Right cardiac atrium (tissue), 5 donors: ENCODE measurements around the gene SMAD7. TPM values are rescaled to one million over a fixed set of nuclear protein-coding genes. Genes with fewer than 3 reads are reported as not detected.

Source experiments
- ATAC-seq, 2 donors: fragments of 200-7000 bp; cut with Tn5 transposase; one replicate each; pipeline versions ENCODE4 v1.8.0 to v1.9.1; 2020; ENCODE audit warnings: moderate library complexity in 2 of 2, mild to moderate bottlenecking in 1 of 2
- DNase-seq, 3 donors: peaks; one replicate each; pipeline ENCODE4 v3.0.0-alpha.2; 2020
- H3K27ac ChIP-seq: one replicate; pipeline ENCODE4 v1.5.1; 2013; ENCODE audit warnings: mild to moderate bottlenecking, low read length, control low read depth, moderate library complexity
- H3K27me3 ChIP-seq: one replicate; pipeline ENCODE4 v1.6.1; 2013; ENCODE audit not compliant: control insufficient read depth, insufficient read depth
- H3K4me1 ChIP-seq: one replicate; pipeline ENCODE4 v1.6.1; 2013; ENCODE audit warnings: low read length; ENCODE audit not compliant: control insufficient read depth, insufficient read depth
- H3K4me3 ChIP-seq: one replicate; pipeline ENCODE4 v1.5.1; 2013; ENCODE audit warnings: low read length, control low read depth
- H3K9me3 ChIP-seq: one replicate; pipeline ENCODE4 v1.6.1; 2013; ENCODE audit warnings: low read length; ENCODE audit not compliant: control insufficient read depth
- WGBS: extraction: QIAGEN DNeasy Blood & Tissue Kit; methylation state at CpG from one replicate; pipeline ENCODE4 v1.1.7; 2013; 5-methylcytosine and 5-hydroxymethylcytosine counted together
- intact Hi-C, 4 donors: fragments of 100-400 bp; cut with DNase I; formaldehyde crosslinking; loops; one replicate each; pipeline versions ENCODE4 v1.11.0 to v1.14.0; 2022 to 2023
- polyA plus RNA-seq: library from polyadenylated mRNA; stranded (reverse); fragments of 200-250 nt; gene quantifications from one replicate; pipeline ENCODE4 v1.2.3, GENCODE V29; 2013
- total RNA-seq, 4 donors: library from RNA; stranded (reverse); fragmentation: NEBNext Ultra II Directional; extraction: Animal tissue kit (Norgen Biotek cat#: 25700); gene quantifications; one replicate each; pipeline ENCODE4 v1.2.1, GENCODE V29; 2021
- donor health status: healthy with polysubstance abuse.
- donor health status: DM: no; HTN: yes; CAD: no.
- donor health status: DM: no; HTN: no; CAD: no.
- donor health status: DM: no; HTN: yes; CAD: no; lungs with severe emphysema.
- donor health status: DM: yes; HTN: yes; CAD: no.

SMAD7 gene
- total and polyA plus RNA-seq, 5 donors, result 34.8 to 97.6 (median 92.1) TPM

DNA sequence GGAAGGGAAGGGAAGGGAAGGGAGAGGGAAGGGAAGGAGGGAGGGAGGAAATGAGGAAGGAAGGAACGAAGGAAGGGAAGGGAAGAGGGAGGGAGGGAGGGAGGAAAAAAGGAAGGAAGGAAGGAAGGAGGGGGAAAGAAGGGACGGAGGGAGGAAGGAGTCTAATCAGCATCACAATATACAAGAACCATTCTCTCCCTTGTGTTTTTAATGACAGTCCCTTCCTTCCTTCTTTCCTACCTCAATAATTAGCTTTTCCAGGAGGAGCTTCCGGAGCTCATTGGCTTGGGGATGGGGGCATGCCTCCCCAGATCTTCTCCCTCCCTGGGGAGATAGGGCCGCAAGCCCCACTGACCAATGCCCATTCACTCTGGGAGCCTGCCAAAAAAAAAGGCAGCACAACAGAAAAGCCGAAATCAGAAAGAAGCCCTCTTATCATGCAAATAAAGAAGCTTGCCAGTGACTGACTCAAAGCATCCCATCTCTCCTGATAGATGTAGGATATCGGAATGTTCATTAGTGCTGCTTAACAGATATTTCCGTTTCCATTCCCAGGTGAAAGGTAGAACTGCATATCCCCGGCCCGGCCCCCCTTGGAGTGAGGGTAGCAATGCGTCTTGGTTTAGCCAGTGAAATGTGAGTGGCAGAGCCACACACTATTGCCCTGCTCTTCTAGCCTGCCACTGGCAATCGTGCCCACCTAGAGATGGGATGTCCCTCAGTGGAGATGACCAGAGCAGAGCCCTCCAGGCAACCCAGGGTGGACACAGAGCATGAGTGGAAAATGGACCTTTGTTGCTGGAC lies 17.8 kb upstream of the SMAD7 start:
- ATAC-seq, result peak in 1 of 2 donors; percentile 26
- WGBS, result 69% methylated on average over 11 of the region's 11 CpGs
- Histone ChIP-seq H3K9me3 (no peaks in the 10 kb centered on the region), H3K4me3 (no peak overlapping the region), H3K27ac (no peak overlapping the region), H3K27me3 (no peaks in the 10 kb centered on the region), H3K4me1 (peaks cover 2% of the 10 kb centered on the region)
- intact Hi-C loops, result no loop called here
- no peak for DNase-seq

DNA sequence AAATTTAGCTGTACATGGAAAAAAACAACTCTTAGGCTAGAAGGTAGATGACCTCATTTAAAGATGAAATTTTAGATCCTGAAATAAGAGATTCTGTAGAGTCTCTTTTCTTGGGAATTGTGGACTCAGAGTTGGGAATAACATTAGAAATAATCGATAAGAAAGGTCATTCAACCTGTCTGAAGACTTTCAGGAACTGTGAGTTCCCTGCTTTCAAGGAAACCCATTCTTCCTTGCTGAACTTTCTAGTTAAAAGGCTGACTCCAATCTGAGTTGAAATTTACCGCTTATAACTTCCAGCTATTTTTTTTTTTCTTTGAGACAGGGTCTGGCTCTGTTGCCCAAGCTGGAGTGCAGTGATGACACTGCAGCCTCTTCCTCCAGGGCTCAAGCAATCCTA lies 16.8 kb upstream of the SMAD7 start:
- no peak overlapping the region for H3K4me3 ChIP-seq
- no peak overlapping the region for H3K27ac ChIP-seq
- DNase-seq, result no peak
- no peak for ATAC-seq
- peaks cover 2% of the 10 kb centered on the region for H3K4me1 ChIP-seq
- H3K9me3 ChIP-seq, result no peaks in the 10 kb centered on the region
- H3K27me3 ChIP-seq, result no peaks in the 10 kb centered on the region
- WGBS, result 89% methylated on average over 2 of the region's 2 CpGs
- intact Hi-C loops, result no loop called here

DNA sequence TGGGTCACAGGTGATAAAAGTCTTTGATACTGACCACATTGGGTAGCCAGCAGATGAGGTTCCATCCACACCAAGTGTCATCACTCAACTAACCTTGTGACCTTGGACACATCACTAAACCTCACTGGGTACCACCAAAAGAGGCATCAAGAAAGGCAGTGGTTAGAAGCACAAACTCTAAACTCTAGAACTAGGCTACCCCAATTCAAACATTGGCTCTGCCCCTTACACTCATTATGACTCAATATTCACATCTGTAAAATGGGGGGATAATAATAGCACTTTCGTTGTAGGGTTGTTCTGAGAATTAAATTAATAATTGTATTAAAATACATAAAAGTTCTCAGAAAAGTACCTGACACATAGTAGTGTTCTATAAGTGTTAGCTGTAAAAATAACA lies 15.8 kb upstream of the SMAD7 start:
- ATAC-seq (no peak), DNase-seq (no peak)
- H3K27ac ChIP-seq, result no peak overlapping the region
- no peak overlapping the region for H3K4me3 ChIP-seq
- H3K9me3 ChIP-seq, result no peaks in the 10 kb centered on the region
- intact Hi-C loops, result no loop called here
- H3K27me3 ChIP-seq, result no peaks in the 10 kb centered on the region
- H3K4me1 ChIP-seq, result peaks cover 2% of the 10 kb centered on the region
- WGBS, result 94% methylated on average over 1 of the region's 1 CpG

DNA sequence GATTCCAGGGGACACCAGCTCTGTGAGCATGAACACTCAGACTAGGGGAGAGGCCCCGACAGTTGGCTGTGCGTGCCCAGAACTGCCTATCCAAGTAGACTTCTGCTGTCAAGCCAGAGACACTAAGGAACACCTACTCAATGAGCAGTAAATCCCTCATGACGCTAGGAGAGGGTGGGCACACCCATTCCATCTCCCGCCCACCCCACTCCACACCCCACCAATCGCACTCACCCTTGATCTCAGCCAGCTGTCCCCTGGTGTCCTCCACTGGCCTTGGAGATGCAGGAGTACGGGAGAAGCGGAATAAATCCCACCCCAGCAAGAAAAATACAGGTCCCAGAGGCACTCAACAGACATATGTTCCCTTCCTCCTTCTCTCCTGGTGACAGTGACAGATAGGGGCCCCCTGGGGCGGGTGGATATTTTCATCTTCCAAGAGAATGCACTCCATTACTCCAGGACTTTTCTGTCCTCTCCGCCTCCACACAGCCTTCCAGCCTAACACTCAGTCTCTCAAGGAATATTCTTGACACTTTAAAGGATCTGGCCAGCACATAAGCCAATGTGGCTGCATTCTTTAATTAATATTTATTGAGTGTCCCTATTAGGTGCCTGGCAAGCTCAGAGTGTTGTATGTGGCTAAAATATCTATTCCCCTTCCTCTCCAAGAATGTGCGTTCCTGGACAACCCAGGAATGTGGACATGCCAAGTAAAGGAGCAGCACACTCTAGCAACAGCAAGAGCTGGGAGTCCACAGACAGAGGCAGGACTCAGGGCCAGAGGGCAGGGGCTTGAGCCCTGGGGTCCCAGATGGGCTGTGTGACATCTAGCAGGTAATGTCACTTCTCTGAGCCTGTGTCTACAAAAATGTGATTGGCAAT lies 13.1 kb upstream of the SMAD7 start:
- no peak overlapping the region for H3K4me3 ChIP-seq
- peak in 1 of 2 donors; percentile 23 for ATAC-seq

DNA sequence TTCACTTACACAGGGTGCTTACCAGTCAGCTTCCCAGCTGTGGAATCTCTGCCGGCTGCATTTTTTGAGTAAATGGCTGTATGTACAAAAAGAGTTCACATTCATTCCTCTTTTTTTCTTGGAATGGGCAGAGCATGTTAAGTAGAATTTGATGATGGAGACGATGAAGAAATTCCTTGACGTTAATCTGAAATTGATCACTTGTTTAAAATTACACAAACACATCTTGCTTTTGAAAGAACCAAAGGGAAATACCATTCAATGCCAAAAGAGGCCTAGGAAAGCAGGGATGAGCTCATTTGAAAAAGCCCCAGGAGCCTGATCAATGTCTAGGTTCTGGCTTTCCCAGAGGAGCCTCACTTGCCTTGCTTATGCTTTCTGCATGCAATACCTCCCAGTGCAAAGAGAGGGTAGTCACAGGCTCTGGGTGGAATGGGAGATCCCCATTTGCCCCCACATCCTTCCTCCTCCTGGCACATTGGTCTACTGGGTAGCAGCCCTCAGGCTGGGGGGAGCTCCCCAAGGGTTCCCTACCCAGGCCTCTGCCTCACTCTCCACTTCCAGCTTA lies 12.3 kb upstream of the SMAD7 start:
- Histone ChIP-seq H3K4me1 (peaks cover 2% of the 10 kb centered on the region), H3K27ac (no peak overlapping the region), H3K4me3 (no peak overlapping the region), H3K9me3 (no peaks in the 10 kb centered on the region), H3K27me3 (no peaks in the 10 kb centered on the region)
- intact Hi-C loops, result no loop called here
- no peak for ATAC-seq
- 78% methylated on average over 3 of the region's 3 CpGs for WGBS
- DNase-seq, result no peak

More for the DNA sequence above, 13.1 kb upstream of the SMAD7 start:
- H3K27ac ChIP-seq, result no peak overlapping the region
- H3K27me3 ChIP-seq, result no peaks in the 10 kb centered on the region
- intact Hi-C loops, result no loop called here
- H3K9me3 ChIP-seq, result no peaks in the 10 kb centered on the region
- DNase-seq, result no peak
- H3K4me1 ChIP-seq, result peaks cover 2% of the 10 kb centered on the region
- WGBS, result 64% methylated on average over 10 of the region's 10 CpGs

DNA sequence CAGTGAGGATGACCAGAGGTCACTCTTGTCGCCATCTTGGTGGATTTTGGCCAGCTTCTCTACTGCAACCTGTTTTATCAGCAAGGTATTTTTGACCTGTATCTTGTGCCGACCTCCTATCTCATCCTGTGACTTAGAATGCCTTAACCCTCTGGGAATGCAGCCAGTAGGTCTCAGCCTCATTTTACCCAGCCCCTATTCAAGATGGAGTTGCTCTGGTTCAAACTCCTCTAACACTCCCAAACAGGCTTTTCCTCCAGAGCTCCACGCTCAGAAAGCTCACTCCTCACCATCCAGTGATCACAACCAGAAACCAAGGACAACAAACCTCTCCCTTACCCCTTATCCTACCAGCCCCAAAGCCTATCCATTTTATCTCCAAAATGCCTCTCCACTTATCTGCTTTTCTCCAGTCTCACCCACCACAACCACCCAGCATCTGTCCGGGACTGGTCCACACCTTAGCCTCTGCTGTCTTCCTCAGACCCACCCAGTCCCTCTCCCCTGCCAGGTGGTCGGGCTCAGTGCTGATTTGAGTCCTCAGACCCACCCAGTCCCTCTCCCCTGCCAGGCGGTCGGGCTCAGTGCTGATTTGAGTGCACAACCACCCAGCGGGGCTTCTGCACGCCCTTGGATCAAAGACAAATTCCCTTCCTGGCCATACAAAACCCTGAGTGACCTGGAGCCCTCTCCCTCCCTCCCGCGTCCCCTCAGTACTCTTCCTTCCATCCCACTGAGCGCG lies 11.7 kb upstream of the SMAD7 start:
- H3K27me3 ChIP-seq, result no peaks in the 10 kb centered on the region
- WGBS, result 88% methylated on average over 13 of the region's 13 CpGs
- intact Hi-C loops, result no loop called here
- peak in 1 of 2 donors; percentile 21 for ATAC-seq
- H3K9me3 ChIP-seq, result no peaks in the 10 kb centered on the region
- H3K4me1 ChIP-seq, result peaks cover 2% of the 10 kb centered on the region
- H3K27ac ChIP-seq, result no peak overlapping the region
- no peak overlapping the region for H3K4me3 ChIP-seq
- no peak for DNase-seq

DNA sequence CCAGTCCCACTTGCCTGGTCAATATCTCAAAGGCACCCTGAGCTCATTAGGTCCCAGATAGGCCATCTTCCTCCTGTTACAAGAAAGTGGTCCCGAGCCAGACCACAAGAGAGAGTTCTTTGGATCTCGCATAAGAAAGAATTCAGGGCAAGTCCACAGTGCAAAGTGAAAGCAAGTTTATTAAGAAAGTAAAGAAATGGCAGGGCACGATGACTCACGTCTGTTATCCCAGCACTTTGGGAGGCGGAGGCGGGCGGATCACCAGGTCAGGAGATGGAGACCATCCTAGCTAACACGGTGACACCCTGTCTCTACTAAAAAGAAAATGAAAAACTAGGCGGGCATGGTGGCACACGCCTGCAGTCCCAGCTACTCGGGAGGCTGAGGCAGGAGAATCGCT lies 10.8 kb upstream of the SMAD7 start:
- intact Hi-C loops, result no loop called here
- H3K4me1 ChIP-seq, result peaks cover 4% of the 10 kb centered on the region
- DNase-seq, result no peak
- WGBS, result 95% methylated on average over 12 of the region's 12 CpGs
- H3K27ac ChIP-seq, result no peak overlapping the region
- H3K9me3 ChIP-seq, result no peaks in the 10 kb centered on the region
- no peaks in the 10 kb centered on the region for H3K27me3 ChIP-seq
- no peak for ATAC-seq
- H3K4me3 ChIP-seq, result no peak overlapping the region

DNA sequence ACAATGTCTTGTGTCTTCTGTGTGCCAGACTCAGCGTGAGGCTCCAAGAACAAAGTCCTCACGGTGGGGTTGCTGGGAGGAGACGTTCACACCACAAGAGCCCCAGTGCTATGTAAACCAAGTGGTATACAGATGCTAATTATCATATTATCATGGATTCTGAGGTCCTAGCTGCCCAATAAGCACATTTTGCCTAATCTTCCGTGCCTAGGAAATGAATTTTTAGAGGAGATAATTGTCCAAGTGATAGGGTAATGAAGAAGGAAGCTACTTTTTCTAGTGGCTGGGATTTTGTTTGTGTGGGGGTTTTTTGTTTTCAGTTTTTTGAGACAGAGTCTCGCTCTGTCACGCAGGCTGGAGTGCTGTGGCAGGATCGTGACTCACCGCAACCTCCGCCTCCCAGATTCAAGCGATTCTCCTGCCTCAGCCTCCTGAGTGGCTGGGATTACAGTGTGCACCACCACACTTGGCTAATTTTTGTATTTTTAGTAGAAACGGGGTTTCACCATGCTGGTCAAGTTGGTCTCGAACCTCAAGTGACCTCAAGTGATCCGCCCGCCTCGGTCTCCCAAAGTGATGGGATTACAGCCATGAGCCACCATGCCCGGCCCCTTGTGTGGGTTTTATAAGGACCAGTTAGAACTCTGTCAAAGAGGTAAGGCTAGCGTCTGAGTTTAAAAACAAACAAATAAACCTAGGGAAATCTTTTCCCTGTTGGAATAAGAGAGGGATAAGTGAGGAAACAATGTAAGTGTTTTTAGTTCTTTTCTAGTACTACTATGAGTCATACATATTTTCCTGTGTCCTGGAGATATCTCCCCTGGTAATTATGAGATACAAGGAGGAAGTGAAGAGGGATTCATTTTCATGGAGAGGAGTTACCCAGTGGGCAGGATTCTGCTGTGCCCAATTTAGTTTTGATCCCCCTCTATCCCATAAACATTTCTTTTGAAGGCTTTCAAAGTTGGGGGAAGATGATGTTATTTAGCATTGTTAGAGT lies 9.5 kb upstream of the SMAD7 start:
- Histone ChIP-seq H3K27me3 (no peaks in the 10 kb centered on the region), H3K4me3 (no peak overlapping the region), H3K27ac (no peak overlapping the region), H3K9me3 (no peaks in the 10 kb centered on the region), H3K4me1 (peaks cover 15% of the 10 kb centered on the region)
- DNase-seq (no peak), ATAC-seq (no peak)
- 81% methylated on average over 17 of the region's 17 CpGs for WGBS
- intact Hi-C loops, result loop anchor here in 1 of 4 donors (10.0 kb wide), 1 partner anchor 215 kb away; no protein-coding TSS in a partner anchor

DNA sequence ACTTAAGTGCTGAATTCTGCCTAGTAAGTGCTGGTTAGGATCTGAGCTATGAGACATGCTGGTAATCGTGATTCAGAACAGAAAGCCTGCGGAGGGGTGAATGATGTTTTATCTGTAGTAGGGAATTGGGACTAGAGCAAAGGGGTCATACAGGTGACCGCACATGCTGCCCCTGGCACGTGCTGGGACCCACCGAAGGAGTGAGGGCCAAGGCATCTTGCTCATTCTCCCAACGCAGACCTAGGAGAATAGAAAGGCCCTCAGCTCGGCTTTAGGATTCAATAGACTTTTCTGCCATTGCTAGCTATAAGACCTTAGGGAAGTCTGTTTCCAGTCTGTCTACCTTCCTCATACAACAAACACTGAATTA lies 8.8 kb upstream of the SMAD7 start:
- Histone ChIP-seq H3K4me1 (peaks cover 16% of the 10 kb centered on the region), H3K4me3 (no peak overlapping the region), H3K27me3 (no peaks in the 10 kb centered on the region), H3K9me3 (no peaks in the 10 kb centered on the region), H3K27ac (no peak overlapping the region)
- DNase-seq (peak in 1 of 3 donors; percentile 7), ATAC-seq (no peak)
- intact Hi-C loops, result loop anchor here in 1 of 4 donors (10.0 kb wide), 1 partner anchor 215 kb away; no protein-coding TSS in a partner anchor
- WGBS, result 86% methylated on average over 7 of the region's 7 CpGs

DNA sequence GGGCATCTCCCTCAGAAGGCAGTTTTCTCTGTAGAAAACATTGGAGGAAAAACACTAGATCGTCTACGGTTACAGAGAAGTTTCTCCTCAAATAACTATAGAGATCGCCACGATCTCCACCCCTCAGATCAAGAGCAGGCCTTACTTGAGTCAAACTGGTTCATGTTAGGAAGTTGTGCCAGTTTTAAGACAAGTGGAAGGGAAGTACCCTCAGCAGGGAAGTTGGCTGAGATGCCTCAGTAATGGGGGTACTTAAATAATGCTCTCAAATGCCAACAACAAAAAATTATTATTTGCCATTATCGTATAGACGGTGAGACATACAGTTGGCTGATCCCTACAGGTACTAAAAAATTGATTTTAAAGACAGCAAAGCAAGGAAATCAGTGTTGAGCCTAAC lies 8.2 kb upstream of the SMAD7 start:
- intact Hi-C loops, result loop anchor here in 1 of 4 donors (10.0 kb wide), 1 partner anchor 216 kb away; no protein-coding TSS in a partner anchor
- no peak for ATAC-seq

More for the DNA sequence above, 8.2 kb upstream of the SMAD7 start:
- H3K4me3 ChIP-seq, result no peak overlapping the region
- no peak for DNase-seq
- peaks cover 14% of the 10 kb centered on the region for H3K4me1 ChIP-seq
- no peak overlapping the region for H3K27ac ChIP-seq
- WGBS, result 93% methylated on average over 6 of the region's 6 CpGs
- no peaks in the 10 kb centered on the region for H3K9me3 ChIP-seq
- no peaks in the 10 kb centered on the region for H3K27me3 ChIP-seq
